H9 (cell line): ENCODE data around the gene NPIPA5. TPM values are rescaled to one million over a fixed set of nuclear protein-coding genes. Genes with fewer than 3 reads are reported as not detected.
"Not testable (repeated sequence)": the region's sequence is repeated elsewhere in the genome, so short reads cannot be mapped to it uniquely, and the experiment has no call there.

Experiments
- DNase-seq: peaks from one replicate; pipeline ENCODE4 v3.0.0-alpha.2; 2017
- H2AFZ ChIP-seq: one replicate; pipeline ENCODE4 v1.6.1; 2013; ENCODE audit warnings: mild to moderate bottlenecking, low read length, control low read depth, moderate library complexity
- H2AK5ac ChIP-seq: 2 replicates; pipeline ENCODE4 v1.6.1; 2013; ENCODE audit warnings: low read length, control low read depth, mixed read lengths; ENCODE audit not compliant: insufficient read length
- H2BK120ac ChIP-seq: one replicate; pipeline ENCODE4 v1.6.1; 2013; ENCODE audit warnings: low read depth, mild to moderate bottlenecking, low read length, control low read depth, inconsistent platforms; ENCODE audit not compliant: poor library complexity, severe bottlenecking
- H2BK12ac ChIP-seq: 2 replicates; pipeline ENCODE4 v1.6.1; 2013; ENCODE audit warnings: low read length, control low read depth, mixed read lengths, low read depth; ENCODE audit not compliant: insufficient read length
- H2BK15ac ChIP-seq: 2 replicates; pipeline ENCODE4 v1.6.1; 2013; ENCODE audit warnings: low read depth, low read length, control low read depth
- H2BK20ac ChIP-seq: one replicate; pipeline ENCODE4 v1.6.1; 2013; ENCODE audit warnings: low read depth, mild to moderate bottlenecking, low read length, control low read depth, inconsistent platforms; ENCODE audit not compliant: poor library complexity, severe bottlenecking
- H2BK5ac ChIP-seq: 2 replicates; pipeline ENCODE4 v1.6.1; 2013; ENCODE audit warnings: low read length, control low read depth, mixed read lengths; ENCODE audit not compliant: insufficient read length
- H3K14ac ChIP-seq: 2 replicates; pipeline ENCODE4 v1.6.1; 2013; ENCODE audit warnings: low read length, control low read depth; ENCODE audit not compliant: insufficient read depth
- H3K18ac ChIP-seq: 2 replicates; pipeline ENCODE4 v1.6.1; 2013; ENCODE audit warnings: low read depth, mild to moderate bottlenecking, mixed read lengths, low read length, control low read depth; ENCODE audit not compliant: insufficient read length
- H3K23ac ChIP-seq: 2 replicates; pipeline ENCODE4 v1.6.1; 2013; ENCODE audit warnings: low read length, control low read depth, mixed read lengths, low read depth; ENCODE audit not compliant: insufficient read length
- H3K23me2 ChIP-seq: 2 replicates; pipeline ENCODE4 v1.6.1; 2013; ENCODE audit warnings: low read depth, mild to moderate bottlenecking, mixed read lengths, low read length, control low read depth; ENCODE audit not compliant: insufficient read length, poor library complexity, severe bottlenecking
- H3K27ac ChIP-seq: 2 replicates; pipeline ENCODE4 v1.5.1; 2013; ENCODE audit warnings: low read length, control low read depth, mixed read lengths, low read depth; ENCODE audit not compliant: insufficient read length
- H3K27me3 ChIP-seq: 2 replicates; pipeline ENCODE4 v1.6.1; 2013; ENCODE audit warnings: low read length, control low read depth, inconsistent platforms; ENCODE audit not compliant: insufficient read depth
- H3K4ac ChIP-seq: 2 replicates; pipeline ENCODE4 v1.6.1; 2013; ENCODE audit warnings: low read depth, mild to moderate bottlenecking, control low read depth, inconsistent platforms, low read length, moderate library complexity
- H3K4me1 ChIP-seq: 2 replicates; pipeline ENCODE4 v1.6.1; 2013; ENCODE audit warnings: low read length, control low read depth, inconsistent platforms; ENCODE audit not compliant: insufficient read depth
- H3K4me2 ChIP-seq: 2 replicates; pipeline ENCODE4 v1.6.1; 2013; ENCODE audit warnings: low read length, control low read depth, mixed read lengths; ENCODE audit not compliant: insufficient read length, insufficient read depth
- H3K56ac ChIP-seq: 2 replicates; pipeline ENCODE4 v1.6.1; 2013; ENCODE audit warnings: low read depth, mild to moderate bottlenecking, mixed read lengths, low read length, control low read depth; ENCODE audit not compliant: insufficient read length
- H3K79me1 ChIP-seq: 2 replicates; pipeline ENCODE4 v1.6.1; 2013; ENCODE audit warnings: low read depth, mild to moderate bottlenecking, moderate library complexity, low read length, control low read depth, inconsistent platforms; ENCODE audit not compliant: insufficient read depth, poor library complexity, severe bottlenecking
- H3K79me2 ChIP-seq: 2 replicates; pipeline ENCODE4 v1.6.1; 2013; ENCODE audit warnings: low read length, control low read depth, inconsistent platforms; ENCODE audit not compliant: insufficient read depth
- H3K9ac ChIP-seq: 2 replicates; pipeline ENCODE4 v1.6.1; 2013; ENCODE audit warnings: low read length, control low read depth, mixed read lengths; ENCODE audit not compliant: insufficient read length; ENCODE audit errors: extremely low read depth
- H3K9me3 ChIP-seq: one replicate; pipeline ENCODE4 v1.6.1; 2013; ENCODE audit warnings: low read depth, low read length, inconsistent platforms; ENCODE audit not compliant: control insufficient read depth
- H3T11ph ChIP-seq: one replicate; pipeline ENCODE4 v1.6.1; 2013; ENCODE audit warnings: mild to moderate bottlenecking, low read length, control low read depth, inconsistent platforms
- H4K20me1 ChIP-seq: one replicate; pipeline ENCODE4 v1.6.1; 2013; ENCODE audit not compliant: control insufficient read depth, insufficient read length, insufficient read depth
- H4K5ac ChIP-seq: 2 replicates; pipeline ENCODE4 v1.6.1; 2013; ENCODE audit warnings: low read depth, mild to moderate bottlenecking, mixed read lengths, low read length, control low read depth; ENCODE audit not compliant: insufficient read length
- H4K8ac ChIP-seq: replicated peaks from 2 replicates; pipeline ENCODE4 v1.6.1; 2013; ENCODE audit warnings: low read length, control low read depth, mixed read lengths, low read depth; ENCODE audit not compliant: insufficient read length
- H4K91ac ChIP-seq: 2 replicates; pipeline ENCODE4 v1.6.1; 2013; ENCODE audit warnings: low read depth, mild to moderate bottlenecking, moderate library complexity, mixed read lengths, low read length, control low read depth; ENCODE audit not compliant: insufficient read length
- H3K27ac Mint-ChIP-seq, 3 experiments: 2 replicates in 2 of 3; 3 replicates in 1 of 3; pipeline ENCODE4 v1.8.0; 2020 to 2021; ENCODE audit warnings: mixed read lengths in 3 of 3, mild to moderate bottlenecking in 1 of 3, moderate library complexity in 1 of 3
- H3K27me3 Mint-ChIP-seq: 2 replicates; pipeline ENCODE4 v1.8.0; 2021; ENCODE audit warnings: low read depth, mild to moderate bottlenecking, moderate library complexity, mixed read lengths
- H3K36me3 Mint-ChIP-seq, 3 experiments: 2 replicates in 2 of 3; 3 replicates in 1 of 3; pipeline ENCODE4 v1.8.0; 2020 to 2021; ENCODE audit warnings: low read depth in 3 of 3, mixed read lengths in 3 of 3; ENCODE audit not compliant: insufficient read depth in 1 of 3
- H3K4me1 Mint-ChIP-seq, 2 experiments: 2 replicates each; pipeline ENCODE4 v1.8.0; 2020; ENCODE audit warnings: mixed read lengths in 2 of 2
- H3K4me3 Mint-ChIP-seq, 2 experiments: 2 replicates in 1 of 2; 3 replicates in 1 of 2; pipeline ENCODE4 v1.8.0; 2020 to 2021; ENCODE audit warnings: mild to moderate bottlenecking in 2 of 2, mixed read lengths in 2 of 2, moderate library complexity in 1 of 2
- H3K9me3 Mint-ChIP-seq, 2 experiments: 2 replicates in 1 of 2; 3 replicates in 1 of 2; pipeline ENCODE4 v1.8.0; 2020; ENCODE audit warnings: mild to moderate bottlenecking in 2 of 2, mixed read lengths in 2 of 2, moderate library complexity in 1 of 2
- CTCF ChIP-seq: fragments of 200-600 bp; sonication (generic); conservative IDR thresholded peaks from 3 replicates; pipeline ENCODE4 v1.8.0; 2021; ENCODE audit warnings: antibody characterized with exemption, mild to moderate bottlenecking
- WGBS: extraction: QIAGEN DNeasy Blood & Tissue Kit; methylation state at CpG from one replicate; pipeline ENCODE4 v1.1.7; 2013; ENCODE audit warnings: missing lambda C conversion rate, low lambda C conversion rate, mixed read lengths; ENCODE audit not compliant: insufficient read length; ENCODE audit errors: extremely low coverage; 5-methylcytosine and 5-hydroxymethylcytosine counted together
- total RNA-seq: library from RNA; stranded (reverse); gene quantifications from 2 replicates; pipeline ENCODE4 v1.2.1, GENCODE V29; 2021

NPIPA5 gene
- total RNA-seq, 1 experiment from 2014 or later, result 5.2 TPM

GRCh38 chr16:15395631-15396508, 17.8 kb upstream of the NPIPA5 start, which contains the start of gene MPV17L:
Gene MPV17L (plus strand): TSS chr16:15395754. CDS start chr16:15395898, 144 bp downstream.
- H4K5ac ChIP-seq, H3T11ph ChIP-seq, H4K91ac ChIP-seq, H3K4me1 ChIP-seq, H3K27ac Mint-ChIP-seq, H2AFZ ChIP-seq, H2BK15ac ChIP-seq, H3K79me1 ChIP-seq, H3K9me3 Mint-ChIP-seq, H3K4ac ChIP-seq, H3K79me2 ChIP-seq, H4K20me1 ChIP-seq, H2BK12ac ChIP-seq, H3K23me2 ChIP-seq, H2BK20ac ChIP-seq, H2BK5ac ChIP-seq, H2BK120ac ChIP-seq, H3K27me3 ChIP-seq, H3K56ac ChIP-seq, H3K27me3 Mint-ChIP-seq, H3K9me3 ChIP-seq, H4K8ac ChIP-seq, H3K36me3 Mint-ChIP-seq, H3K27ac ChIP-seq, H2AK5ac ChIP-seq, H3K23ac ChIP-seq: not testable (repeated sequence)
- whole genome bisulfite sequencing, result no CpG with 5 or more reads among the region's 79 CpGs
- DNase-seq, result peak; percentile 67
- Histone ChIP-seq H3K18ac (peak within 1 kb of the TSS; percentile 56), H3K9ac (peak within 1 kb of the TSS; percentile 0), H3K14ac (peak within 1 kb of the TSS; percentile 33), H3K4me2 (peak within 1 kb of the TSS; percentile 5)
- Mint-ChIP-seq H3K4me3 (peak within 1 kb of the TSS; percentile 72 to 81), H3K4me1 (peaks cover 15 to 23% of the 10 kb centered on the region in 2 experiments)
- 0 out of 3 replicates have a peak, but pooled peaks have one; percentile 11 for TF ChIP-seq CTCF

- H3K23me2 ChIP-seq, H3K36me3 Mint-ChIP-seq, H3K4me2 ChIP-seq, H3K56ac ChIP-seq, H2AK5ac ChIP-seq, DNase-seq, H3K79me1 ChIP-seq, H4K5ac ChIP-seq, H3K79me2 ChIP-seq, H3K27ac ChIP-seq, H4K20me1 ChIP-seq, H3K27me3 ChIP-seq, H2BK5ac ChIP-seq, H3K9me3 ChIP-seq, H3K27me3 Mint-ChIP-seq, H3T11ph ChIP-seq, H3K18ac ChIP-seq, H2BK20ac ChIP-seq, H3K14ac ChIP-seq, H3K4ac ChIP-seq, H4K91ac ChIP-seq, H2BK120ac ChIP-seq, H3K4me3 Mint-ChIP-seq, H3K9ac ChIP-seq, H2BK15ac ChIP-seq, H3K23ac ChIP-seq, H3K27ac Mint-ChIP-seq, H3K9me3 Mint-ChIP-seq, H3K4me1 ChIP-seq, H2AFZ ChIP-seq, H4K8ac ChIP-seq, H2BK12ac ChIP-seq: not testable (repeated sequence)
- peaks cover 14% of the 10 kb centered on the region in 2 experiments for H3K4me1 Mint-ChIP-seq
- no CpG with 5 or more reads among the region's 8 CpGs for WGBS
These were observed 14.9 kb upstream of the NPIPA5 start for GRCh38 chr16:15393025-15393424.
